Ovary (tissue), 3 donors: Measurements from ENCODE around the gene ZMYND8.

Source experiments
- EP300 ChIP-seq: sonication (generic); formaldehyde crosslinking; IDR thresholded peaks from one replicate; pipeline ENCODE4 v1.6.1; 2017; ENCODE audit warnings: antibody characterized with exemption
- POLR2A ChIP-seq: fragments of 450-650 bp; IDR thresholded peaks from one replicate; pipeline ENCODE4 v1.6.1; 2017; ENCODE audit warnings: antibody characterized with exemption, mild to moderate bottlenecking, moderate library complexity
- TF ChIP-seq, protein P1 (sequence below), 3 donors: fragments of 450-650 bp in 2 of 3; fragments of 200-600 bp in 1 of 3; IDR thresholded peaks; one replicate each; pipeline versions ENCODE4 v1.5.1 to v1.8.0; 2016 to 2022; ENCODE audit warnings: antibody characterized with exemption in 3 of 3, mild to moderate bottlenecking in 1 of 3
- donor health status: DM: no; HTN: no; CAD: no.

DNA sequence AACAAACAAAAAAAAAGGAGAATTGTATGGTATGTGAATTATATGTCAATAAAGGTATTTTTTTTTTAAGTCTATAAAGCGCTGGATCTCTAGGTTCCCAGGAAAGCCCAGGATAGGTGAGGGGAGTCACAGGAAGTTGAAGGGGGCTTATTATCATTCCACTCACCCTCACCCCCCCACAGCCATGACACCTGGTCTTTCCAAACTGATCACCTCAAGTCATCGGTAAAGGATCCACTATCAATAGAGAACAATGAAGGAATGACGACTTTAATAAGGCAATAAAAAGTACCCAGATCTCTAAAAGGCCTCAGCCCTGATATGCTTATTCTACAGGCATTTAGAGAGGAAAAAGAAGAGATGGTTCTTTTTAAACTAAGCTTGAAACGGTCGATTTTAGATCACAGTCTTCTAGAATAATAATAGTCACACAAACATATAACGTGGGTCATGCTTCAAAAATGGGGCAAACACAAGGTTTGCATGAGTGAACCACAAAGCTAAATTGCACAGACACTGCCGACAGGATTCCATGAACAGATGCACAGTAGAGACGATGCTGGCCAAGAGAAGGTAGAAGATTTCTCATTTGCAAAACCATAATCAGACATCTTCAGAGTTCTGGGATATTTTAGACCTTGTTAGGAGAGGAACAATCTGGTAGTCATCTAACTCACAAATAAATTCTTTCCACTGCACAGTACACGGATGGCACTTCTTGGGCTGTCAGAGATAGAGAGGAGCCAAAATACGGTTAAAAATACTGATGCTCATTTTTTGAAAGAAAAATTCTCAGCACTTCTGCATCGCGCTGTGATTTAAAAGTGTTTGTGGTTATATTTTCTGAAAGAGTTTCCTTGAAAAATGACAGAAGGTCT, 21.0 kb downstream of the ZMYND8 start:
- TF ChIP-seq, protein P1, sequence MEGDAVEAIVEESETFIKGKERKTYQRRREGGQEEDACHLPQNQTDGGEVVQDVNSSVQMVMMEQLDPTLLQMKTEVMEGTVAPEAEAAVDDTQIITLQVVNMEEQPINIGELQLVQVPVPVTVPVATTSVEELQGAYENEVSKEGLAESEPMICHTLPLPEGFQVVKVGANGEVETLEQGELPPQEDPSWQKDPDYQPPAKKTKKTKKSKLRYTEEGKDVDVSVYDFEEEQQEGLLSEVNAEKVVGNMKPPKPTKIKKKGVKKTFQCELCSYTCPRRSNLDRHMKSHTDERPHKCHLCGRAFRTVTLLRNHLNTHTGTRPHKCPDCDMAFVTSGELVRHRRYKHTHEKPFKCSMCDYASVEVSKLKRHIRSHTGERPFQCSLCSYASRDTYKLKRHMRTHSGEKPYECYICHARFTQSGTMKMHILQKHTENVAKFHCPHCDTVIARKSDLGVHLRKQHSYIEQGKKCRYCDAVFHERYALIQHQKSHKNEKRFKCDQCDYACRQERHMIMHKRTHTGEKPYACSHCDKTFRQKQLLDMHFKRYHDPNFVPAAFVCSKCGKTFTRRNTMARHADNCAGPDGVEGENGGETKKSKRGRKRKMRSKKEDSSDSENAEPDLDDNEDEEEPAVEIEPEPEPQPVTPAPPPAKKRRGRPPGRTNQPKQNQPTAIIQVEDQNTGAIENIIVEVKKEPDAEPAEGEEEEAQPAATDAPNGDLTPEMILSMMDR (IDR thresholded peaks at IDR 0.05): no peak
- no peak for TF ChIP-seq POLR2A
- no peak for TF ChIP-seq EP300
